ENCODE results near the gene HOXB2. TPM values are rescaled to one million over a fixed set of nuclear protein-coding genes. Genes with fewer than 3 reads are reported as not detected.
A peak's percentile ranks its signal among the peaks of the same experiment; 100 is the strongest.

The HOXB2 gene
- total and polyA plus RNA-seq, 2 of the 8 experiments (the other 6 are each of a cell fraction or from before 2014, with no cell fraction given), result not detected

DNA sequence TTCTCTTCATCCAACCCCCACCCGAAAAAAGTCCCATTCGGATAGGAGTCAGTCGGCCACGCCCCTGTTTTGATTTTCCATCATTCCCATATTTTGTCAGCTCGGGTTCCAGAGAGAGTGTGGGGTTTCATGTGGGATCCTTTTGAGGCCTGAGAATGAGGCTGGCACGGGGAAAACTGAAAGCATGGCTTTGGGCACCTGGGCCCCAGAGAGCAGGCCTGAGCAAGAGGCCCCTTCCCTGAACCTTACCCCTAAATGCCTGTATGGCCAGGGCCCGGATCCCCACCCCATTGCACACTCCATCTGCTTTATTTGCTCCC lies 37.8 kb upstream of the HOXB2 start:
- H3K36me3 ChIP-seq (ENCODE audit: control insufficient read depth in 2 of 4, insufficient read depth in 4 of 4, low read length in 3 of 4), result peaks cover 0 to 15% (median 0%) of the 10 kb centered on the region in 4 experiments; a peak in 1 of 8 replicates
- H2BK5ac ChIP-seq (ENCODE audit: low read depth, low read length), result no peak overlapping the region
- no peak overlapping the region for H2BK15ac ChIP-seq (ENCODE audit: low read length)
- no peak for FAIRE-seq
- no peak overlapping the region for H2BK12ac ChIP-seq (ENCODE audit: low read depth, low read length)
- H3K56ac ChIP-seq (replicated peaks; ENCODE audit: insufficient read length, low read depth, low read length), result no peak overlapping the region
- H3K4ac ChIP-seq (replicated peaks; ENCODE audit: insufficient read length, low read depth, low read length), result no peak overlapping the region
- ChIA-PET CTCF (ENCODE audit: partially characterized antibody) (interaction anchor here (0.8 to 2.6 kb wide), 8 partner anchors 18 to 111 kb away, joined by 3 to 9 read pairs (median 6); no protein-coding TSS in a partner anchor), POLR2A (ENCODE audit: partially characterized antibody) (no interaction called here)
- H3K79me2 ChIP-seq (ENCODE audit: control insufficient read depth in 1 of 2, insufficient read depth in 2 of 2, low read length in 2 of 2), result no peaks in the 10 kb centered on the region
- H3K14ac ChIP-seq (ENCODE audit: insufficient read length), result no peak overlapping the region
- peaks cover 0 to 6% (median 4%) of the 10 kb centered on the region in 4 experiments; a peak in 4 of 7 replicates for H3K4me1 ChIP-seq (replicated peaks in 1 of 4; ENCODE audit: control insufficient read depth in 3 of 4, insufficient read depth in 4 of 4, low read length in 3 of 4)
- H4K91ac ChIP-seq (replicated peaks; ENCODE audit: insufficient read length, low read length), result no peak overlapping the region
- H3K18ac ChIP-seq (ENCODE audit: extremely low read depth, low read length), result no peak overlapping the region
- no peak overlapping the region for H2BK20ac ChIP-seq (ENCODE audit: low read length)
- WGBS, 2 experiments (ENCODE audit: extremely low coverage in 1 of 2, insufficient coverage in 1 of 2, insufficient read length in 1 of 2, insufficient replicate concordance in 2 of 2, low coverage in 1 of 2, low lambda C conversion rate in 2 of 2, missing lambda C conversion rate in 1 of 2), result 33% methylated on average over 7 of the region's 7 CpGs; no CpG with 5 or more reads in 1 of the 2 experiments
- H3K23ac ChIP-seq (ENCODE audit: insufficient read length), result no peak overlapping the region
- no peaks in the 10 kb centered on the region for H3K79me1 ChIP-seq (ENCODE audit: low read depth, low read length)
- no peaks in the 10 kb centered on the region for H3K9me3 ChIP-seq (ENCODE audit: insufficient read depth in 2 of 2, low read depth in 1 of 2, low read length in 1 of 2)
- H4K5ac ChIP-seq (ENCODE audit: insufficient read length, low read depth, low read length), result no peak overlapping the region
- H4K8ac ChIP-seq (ENCODE audit: extremely low read depth, insufficient read depth, low read length), result no peak overlapping the region
- H3K4me2 ChIP-seq (ENCODE audit: insufficient read depth in 1 of 2, low read depth in 2 of 2, low read length in 2 of 2), result no peak overlapping the region
- no peak overlapping the region for H2AFZ ChIP-seq (ENCODE audit: low read length)
- H3K4me3 ChIP-seq (ENCODE audit: extremely low read depth in 1 of 4, insufficient read depth in 2 of 4, low read depth in 3 of 4, low read length in 4 of 4), result no peak overlapping the region
- H2BK120ac ChIP-seq (replicated peaks; ENCODE audit: low read depth, low read length), result no peak overlapping the region
- no peak overlapping the region for H3K27ac ChIP-seq (ENCODE audit: low read depth, low read length)
- H3K9ac ChIP-seq (replicated peaks in 1 of 4; ENCODE audit: extremely low read depth in 1 of 4, low read depth in 3 of 4, low read length in 3 of 4), result no peak overlapping the region
- no peak for TF ChIP-seq EP300 (IDR thresholded peaks at IDR 0.05; ENCODE audit: borderline replicate concordance in 1 of 2, low read depth in 2 of 2, low read length in 2 of 2)
- no peak for TF ChIP-seq CTBP2 (IDR thresholded peaks at IDR 0.05; ENCODE audit: borderline replicate concordance, insufficient read depth, insufficient read length, low read length)
- TF ChIP-seq MAFK (IDR thresholded peaks at IDR 0.05; ENCODE audit: low read depth, low read length), result no peak
- no peak for TF ChIP-seq NRF1 (IDR thresholded peaks at IDR 0.05; ENCODE audit: low read depth, low read length)
- TF ChIP-seq, protein P1, sequence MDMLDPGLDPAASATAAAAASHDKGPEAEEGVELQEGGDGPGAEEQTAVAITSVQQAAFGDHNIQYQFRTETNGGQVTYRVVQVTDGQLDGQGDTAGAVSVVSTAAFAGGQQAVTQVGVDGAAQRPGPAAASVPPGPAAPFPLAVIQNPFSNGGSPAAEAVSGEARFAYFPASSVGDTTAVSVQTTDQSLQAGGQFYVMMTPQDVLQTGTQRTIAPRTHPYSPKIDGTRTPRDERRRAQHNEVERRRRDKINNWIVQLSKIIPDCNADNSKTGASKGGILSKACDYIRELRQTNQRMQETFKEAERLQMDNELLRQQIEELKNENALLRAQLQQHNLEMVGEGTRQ (IDR thresholded peaks at IDR 0.05; ENCODE audit: low read length), result no peak
- peak; percentile 94 for TF ChIP-seq CBX8 (IDR thresholded peaks at IDR 0.05; ENCODE audit: borderline replicate concordance, low read depth, low read length)
- TF ChIP-seq RNF2 (IDR thresholded peaks at IDR 0.05; ENCODE audit: borderline replicate concordance, low read depth, low read length, missing control alignments, poor library complexity, severe bottlenecking), result peak; percentile 20
- H3K27me3 ChIP-seq (replicated peaks in 1 of 4; ENCODE audit: control insufficient read depth in 3 of 4, extremely low read depth in 1 of 4, insufficient read depth in 3 of 4, low read length in 3 of 4), result peaks cover 99 to 100% (median 99%) of the 10 kb centered on the region in 4 experiments
- no peak overlapping the region for H2AK5ac ChIP-seq (ENCODE audit: low read depth, low read length)
- H4K20me1 ChIP-seq (replicated peaks in 1 of 2; ENCODE audit: control insufficient read depth in 1 of 2, insufficient read depth in 2 of 2, low read length in 2 of 2), result peaks cover 27 to 43% of the 10 kb centered on the region in 2 experiments
- no peaks in the 10 kb centered on the region for H3K23me2 ChIP-seq (ENCODE audit: low read depth, low read length)
- no peak for DNase-seq (ENCODE audit: low read depth in 1 of 2, low spot score in 2 of 2)
